HL-60 (cell line): ENCODE data around the gene MAU2.

Source experiments
- DNase-seq, 2 experiments: peaks; one replicate each; pipeline ENCODE4 v3.0.0-alpha.2; 2010 to 2020; ENCODE audit warnings: low read depth in 1 of 2, low spot score in 1 of 2
- H3K27ac ChIP-seq: fragments of 250-450 bp; sonication (Bioruptor Pico); replicated peaks from 2 replicates; pipeline ENCODE4 v1.5.1; 2020; ENCODE audit warnings: mild to moderate bottlenecking, moderate library complexity
- H3K27me3 ChIP-seq: fragments of 250-450 bp; sonication (Bioruptor Pico); 2 replicates; pipeline ENCODE4 v1.5.1; 2021; ENCODE audit warnings: mild to moderate bottlenecking, moderate library complexity; ENCODE audit not compliant: insufficient read depth, poor library complexity, severe bottlenecking
- H3K4me3 ChIP-seq: replicated peaks from 2 replicates; pipeline ENCODE4 v1.5.1; 2011; ENCODE audit warnings: mild to moderate bottlenecking, control low read depth, low read length; ENCODE audit not compliant: insufficient read depth
- GABPA ChIP-seq: IDR thresholded peaks from 2 replicates; pipeline ENCODE4 v1.6.1; 2012; ENCODE audit warnings: low read depth
- POLR2AphosphoS5 ChIP-seq: IDR thresholded peaks from 2 replicates; pipeline ENCODE4 v1.6.1; 2012; ENCODE audit warnings: low read depth
- SPI1 ChIP-seq: IDR thresholded peaks from 2 replicates; pipeline ENCODE4 v1.6.1; 2012; ENCODE audit warnings: low read depth, mild to moderate bottlenecking, borderline replicate concordance
- TF ChIP-seq, protein P1 (sequence below): IDR thresholded peaks from 2 replicates; pipeline ENCODE4 v1.6.1; 2012; ENCODE audit warnings: low read depth; ENCODE audit not compliant: insufficient replicate concordance
- TF ChIP-seq, protein P2 (sequence below): IDR thresholded peaks from one replicate; pipeline ENCODE4 v1.5.1; 2011; ENCODE audit warnings: low read length, control low read depth, inconsistent platforms; ENCODE audit not compliant: insufficient read depth

MAU2 gene

DNA sequence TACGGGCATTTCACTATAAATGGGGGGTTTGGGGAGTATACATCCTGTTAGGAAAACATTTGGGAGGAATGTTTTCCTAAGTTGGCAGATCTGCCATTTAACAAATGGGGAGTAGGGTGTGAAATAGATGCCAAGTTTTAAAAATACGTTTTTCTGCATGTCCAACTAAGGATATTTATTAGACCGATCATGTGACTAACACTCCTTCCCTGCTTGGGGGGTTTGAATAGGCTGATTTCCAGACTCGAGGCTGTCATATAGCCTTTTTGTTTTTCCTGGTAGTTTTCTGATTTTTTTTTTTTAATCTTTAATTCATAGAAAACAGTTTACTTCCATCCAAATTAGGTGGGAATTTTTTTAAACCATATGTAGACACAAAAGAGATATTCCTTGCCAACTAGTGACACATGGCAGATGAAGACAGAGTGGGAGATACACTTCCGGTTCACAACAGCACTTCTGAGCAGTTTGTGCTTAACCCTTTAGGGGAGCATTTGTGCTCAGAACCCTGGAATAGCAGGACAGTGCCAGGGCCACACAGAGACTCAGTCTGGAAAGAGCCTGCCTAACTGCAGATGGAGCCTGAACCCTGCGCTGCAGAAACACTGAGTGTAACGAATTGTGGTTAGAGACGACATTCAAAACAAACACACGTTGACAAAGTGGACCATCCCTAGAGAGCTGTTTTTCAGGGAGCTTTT is 79.3 kb downstream of the MAU2 start:
- Histone ChIP-seq H3K27me3 (no peaks in the 10 kb centered on the region), H3K27ac (no peak overlapping the region; the same call in 1 of the 2 replicates), H3K4me3 (no peak overlapping the region)
- no peak for TF ChIP-seq GABPA
- no peak for TF ChIP-seq SPI1
- TF ChIP-seq, protein P1, sequence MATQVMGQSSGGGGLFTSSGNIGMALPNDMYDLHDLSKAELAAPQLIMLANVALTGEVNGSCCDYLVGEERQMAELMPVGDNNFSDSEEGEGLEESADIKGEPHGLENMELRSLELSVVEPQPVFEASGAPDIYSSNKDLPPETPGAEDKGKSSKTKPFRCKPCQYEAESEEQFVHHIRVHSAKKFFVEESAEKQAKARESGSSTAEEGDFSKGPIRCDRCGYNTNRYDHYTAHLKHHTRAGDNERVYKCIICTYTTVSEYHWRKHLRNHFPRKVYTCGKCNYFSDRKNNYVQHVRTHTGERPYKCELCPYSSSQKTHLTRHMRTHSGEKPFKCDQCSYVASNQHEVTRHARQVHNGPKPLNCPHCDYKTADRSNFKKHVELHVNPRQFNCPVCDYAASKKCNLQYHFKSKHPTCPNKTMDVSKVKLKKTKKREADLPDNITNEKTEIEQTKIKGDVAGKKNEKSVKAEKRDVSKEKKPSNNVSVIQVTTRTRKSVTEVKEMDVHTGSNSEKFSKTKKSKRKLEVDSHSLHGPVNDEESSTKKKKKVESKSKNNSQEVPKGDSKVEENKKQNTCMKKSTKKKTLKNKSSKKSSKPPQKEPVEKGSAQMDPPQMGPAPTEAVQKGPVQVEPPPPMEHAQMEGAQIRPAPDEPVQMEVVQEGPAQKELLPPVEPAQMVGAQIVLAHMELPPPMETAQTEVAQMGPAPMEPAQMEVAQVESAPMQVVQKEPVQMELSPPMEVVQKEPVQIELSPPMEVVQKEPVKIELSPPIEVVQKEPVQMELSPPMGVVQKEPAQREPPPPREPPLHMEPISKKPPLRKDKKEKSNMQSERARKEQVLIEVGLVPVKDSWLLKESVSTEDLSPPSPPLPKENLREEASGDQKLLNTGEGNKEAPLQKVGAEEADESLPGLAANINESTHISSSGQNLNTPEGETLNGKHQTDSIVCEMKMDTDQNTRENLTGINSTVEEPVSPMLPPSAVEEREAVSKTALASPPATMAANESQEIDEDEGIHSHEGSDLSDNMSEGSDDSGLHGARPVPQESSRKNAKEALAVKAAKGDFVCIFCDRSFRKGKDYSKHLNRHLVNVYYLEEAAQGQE, result no peak
- no peak for TF ChIP-seq POLR2AphosphoS5
- TF ChIP-seq, protein P2, sequence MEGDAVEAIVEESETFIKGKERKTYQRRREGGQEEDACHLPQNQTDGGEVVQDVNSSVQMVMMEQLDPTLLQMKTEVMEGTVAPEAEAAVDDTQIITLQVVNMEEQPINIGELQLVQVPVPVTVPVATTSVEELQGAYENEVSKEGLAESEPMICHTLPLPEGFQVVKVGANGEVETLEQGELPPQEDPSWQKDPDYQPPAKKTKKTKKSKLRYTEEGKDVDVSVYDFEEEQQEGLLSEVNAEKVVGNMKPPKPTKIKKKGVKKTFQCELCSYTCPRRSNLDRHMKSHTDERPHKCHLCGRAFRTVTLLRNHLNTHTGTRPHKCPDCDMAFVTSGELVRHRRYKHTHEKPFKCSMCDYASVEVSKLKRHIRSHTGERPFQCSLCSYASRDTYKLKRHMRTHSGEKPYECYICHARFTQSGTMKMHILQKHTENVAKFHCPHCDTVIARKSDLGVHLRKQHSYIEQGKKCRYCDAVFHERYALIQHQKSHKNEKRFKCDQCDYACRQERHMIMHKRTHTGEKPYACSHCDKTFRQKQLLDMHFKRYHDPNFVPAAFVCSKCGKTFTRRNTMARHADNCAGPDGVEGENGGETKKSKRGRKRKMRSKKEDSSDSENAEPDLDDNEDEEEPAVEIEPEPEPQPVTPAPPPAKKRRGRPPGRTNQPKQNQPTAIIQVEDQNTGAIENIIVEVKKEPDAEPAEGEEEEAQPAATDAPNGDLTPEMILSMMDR, result no peak
- DNase-seq, result no peak

DNA sequence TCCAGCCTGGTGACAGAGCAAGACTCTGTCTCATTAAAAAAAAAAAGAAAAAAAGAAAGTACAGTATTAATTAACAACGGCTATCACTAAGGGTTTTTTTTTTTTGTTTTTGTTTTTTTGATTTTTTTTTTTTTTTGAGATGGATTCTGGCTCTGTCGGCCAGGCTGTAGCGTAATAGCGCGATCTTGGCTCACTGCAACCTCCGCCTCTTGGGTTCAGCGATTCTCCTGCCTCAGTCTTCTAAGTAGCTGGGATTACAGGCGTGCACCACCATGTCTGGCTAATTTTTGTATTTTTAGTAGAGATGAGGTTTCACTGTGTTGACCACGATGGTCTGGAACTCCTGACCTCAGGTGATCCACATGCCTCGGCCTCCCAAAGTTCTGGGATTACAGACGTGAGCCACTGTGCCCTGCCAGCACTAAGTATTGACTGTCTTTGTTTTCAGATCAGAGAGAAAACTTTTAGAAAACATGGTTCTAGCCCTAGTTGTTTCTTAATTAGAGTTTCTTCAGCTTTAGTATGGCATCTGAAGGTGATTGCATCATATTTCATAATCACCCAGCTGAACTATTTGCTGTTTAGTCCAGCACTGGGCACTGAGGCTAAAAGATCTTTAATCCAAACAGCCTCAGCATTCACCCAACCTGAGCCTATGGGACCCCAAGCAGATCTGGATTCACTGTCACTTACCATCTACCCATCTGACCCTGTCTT is 82.2 kb downstream of the MAU2 start:
- DNase-seq, result peak in 1 of 2 experiments; percentile 36
- no peaks in the 10 kb centered on the region for H3K27me3 ChIP-seq
- no peak overlapping the region for H3K4me3 ChIP-seq
- H3K27ac ChIP-seq, result peak overlapping the region; percentile 45
- no peak for TF ChIP-seq SPI1
- TF ChIP-seq, protein P1, result peak; percentile 59

DNA sequence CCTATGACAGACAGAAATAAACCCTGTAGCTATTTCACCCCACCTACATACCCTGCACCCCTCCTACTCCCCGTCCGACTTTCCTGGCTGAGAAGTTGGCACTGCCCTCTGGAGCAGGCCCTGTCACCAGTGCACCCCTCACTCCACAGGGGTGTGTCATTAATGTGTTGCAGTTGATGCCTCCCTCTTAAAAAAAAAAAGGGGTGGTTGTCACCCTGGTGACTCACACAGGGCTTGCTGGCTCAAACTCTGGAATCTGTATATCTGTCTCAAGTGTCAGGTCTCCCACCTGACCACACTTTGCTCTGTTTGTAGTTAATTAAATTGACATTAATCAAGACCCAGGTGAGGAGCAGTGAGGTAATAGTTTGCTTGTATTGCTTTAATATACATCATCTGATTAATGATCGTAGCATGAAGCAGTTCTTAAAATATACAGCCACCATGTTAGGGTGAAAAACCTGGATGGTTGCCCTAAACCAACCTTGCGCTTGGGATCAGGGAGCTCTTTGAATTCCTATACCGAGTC is 82.8 kb downstream of the MAU2 start:
- no peak for DNase-seq
- TF ChIP-seq POLR2AphosphoS5, result no peak
- TF ChIP-seq SPI1, result no peak
- TF ChIP-seq, protein P1, result no peak
- no peak for TF ChIP-seq GABPA
- TF ChIP-seq, protein P2, result no peak
- Histone ChIP-seq H3K4me3 (no peak overlapping the region), H3K27ac (peak overlapping the region; percentile 45), H3K27me3 (no peaks in the 10 kb centered on the region)
